Activated naive CD8-positive, alpha-beta T cell treated with anti-CD3 and anti-CD28 coated beads, Interleukin-2, amount 10 ng/mL, durations not matched to agents 7 days and 5 days (primary cell): ENCODE measurements around the gene MAP3K12. TPM values are rescaled to one million over a fixed set of nuclear protein-coding genes. Genes with fewer than 3 reads are reported as not detected.

Source experiments
- ATAC-seq: fragments of 150-1000 bp; cut with Tn5 transposase; one replicate; pipeline ENCODE4 v1.10.0; 2021; ENCODE audit warnings: low read depth, moderate library complexity
- POLR2A ChIA-PET: fragments of 350-600 bp; sonication (Branson Sonifier 250); formaldehyde crosslinking; loops from one replicate; lab custom pipeline; 2021; ENCODE audit warnings: antibody characterized with exemption; lab: Charles Lee
- DNase-seq: peaks from one replicate; pipeline ENCODE4 v3.0.0; 2021
- H3K27ac Mint-ChIP-seq: one replicate; pipeline ENCODE4 v1.8.0; 2022; ENCODE audit warnings: mild to moderate bottlenecking, mixed read lengths
- H3K27me3 Mint-ChIP-seq: one replicate; pipeline ENCODE4 v1.8.0; 2022; ENCODE audit warnings: mild to moderate bottlenecking, moderate library complexity, mixed read lengths
- H3K36me3 Mint-ChIP-seq: one replicate; pipeline ENCODE4 v1.8.0; 2021; ENCODE audit warnings: mild to moderate bottlenecking, mixed read lengths
- H3K4me1 Mint-ChIP-seq: one replicate; pipeline ENCODE4 v1.8.0; 2021; ENCODE audit warnings: mixed read lengths
- H3K4me3 Mint-ChIP-seq: one replicate; pipeline ENCODE4 v1.8.0; 2022; ENCODE audit warnings: mild to moderate bottlenecking, moderate library complexity, mixed read lengths
- H3K9me3 Mint-ChIP-seq: one replicate; pipeline ENCODE4 v1.8.0; 2021; ENCODE audit warnings: mixed read lengths
- total RNA-seq, 2 experiments: library from RNA; stranded (reverse); gene quantifications; one replicate each; pipeline ENCODE4 v1.2.3, GENCODE V29; 2021

MAP3K12 gene
- total RNA-seq, 2 experiments from 2014 or later, result 24.6 to 30.0 TPM

- H3K36me3 Mint-ChIP-seq, result peaks cover 40% of the 10 kb centered on the region
- no peaks in the 10 kb centered on the region for H3K27me3 Mint-ChIP-seq
- peaks cover 16% of the 10 kb centered on the region for H3K4me1 Mint-ChIP-seq
- H3K27ac Mint-ChIP-seq, result no peak overlapping the region
- ATAC-seq, result no peak
- H3K9me3 Mint-ChIP-seq, result no peaks in the 10 kb centered on the region
- POLR2A ChIA-PET, result interaction anchor here (0.6 to 1.1 kb wide), 3 partner anchors 11 to 43 kb away, joined by 3 read pairs; no protein-coding TSS in a partner anchor
- H3K4me3 Mint-ChIP-seq, result no peak overlapping the region
- no peak for DNase-seq
Measured at GRCh38 chr12:53465679-53466078, 33.6 kb downstream of the MAP3K12 start.

GRCh38 chr12:53464685-53465418, 34.4 kb downstream of the MAP3K12 start:
- POLR2A ChIA-PET, result interaction anchor here (0.6 to 1.6 kb wide), 4 partner anchors 9 to 174 kb away, joined by 3 to 4 read pairs (median 3); no protein-coding TSS in a partner anchor
- no peak overlapping the region for H3K4me3 Mint-ChIP-seq
- peaks cover 45% of the 10 kb centered on the region for H3K36me3 Mint-ChIP-seq
- no peaks in the 10 kb centered on the region for H3K27me3 Mint-ChIP-seq
- H3K4me1 Mint-ChIP-seq, result peaks cover 21% of the 10 kb centered on the region
- H3K9me3 Mint-ChIP-seq, result no peaks in the 10 kb centered on the region
- peak overlapping the region; percentile 11 for H3K27ac Mint-ChIP-seq
- no peak for ATAC-seq
- DNase-seq, result no peak

GRCh38 chr12:53463802-53464560, 35.3 kb downstream of the MAP3K12 start:
- no peak overlapping the region for H3K4me3 Mint-ChIP-seq
- no peaks in the 10 kb centered on the region for H3K9me3 Mint-ChIP-seq
- no peaks in the 10 kb centered on the region for H3K27me3 Mint-ChIP-seq
- ATAC-seq (no peak), DNase-seq (no peak)
- H3K36me3 Mint-ChIP-seq, result peaks cover 50% of the 10 kb centered on the region
- no peak overlapping the region for H3K27ac Mint-ChIP-seq
- POLR2A ChIA-PET, result interaction anchor here (0.9 to 1.6 kb wide), 2 partner anchors 10 to 173 kb away, joined by 3 to 4 read pairs; no protein-coding TSS in a partner anchor
- H3K4me1 Mint-ChIP-seq, result peaks cover 23% of the 10 kb centered on the region

- Mint-ChIP-seq H3K9me3 (no peaks in the 10 kb centered on the region), H3K36me3 (peaks cover 47% of the 10 kb centered on the region), H3K27me3 (no peaks in the 10 kb centered on the region), H3K4me1 (peaks cover 23% of the 10 kb centered on the region), H3K27ac (no peak overlapping the region), H3K4me3 (no peak overlapping the region)
- no peak for DNase-seq
- no peak for ATAC-seq
- POLR2A ChIA-PET, result interaction anchor here (1.6 kb wide), 1 partner anchor 11 kb away, joined by 4 read pairs; no protein-coding TSS in a partner anchor
Measured at GRCh38 chr12:53462935-53463334, 36.3 kb downstream of the MAP3K12 start.

GRCh38 chr12:53461591-53461990, 37.7 kb downstream of the MAP3K12 start:
- H3K4me3 Mint-ChIP-seq, result no peak overlapping the region
- DNase-seq, result no peak
- H3K4me1 Mint-ChIP-seq, result peaks cover 21% of the 10 kb centered on the region
- H3K36me3 Mint-ChIP-seq, result peaks cover 46% of the 10 kb centered on the region
- H3K27ac Mint-ChIP-seq, result no peak overlapping the region
- no peaks in the 10 kb centered on the region for H3K9me3 Mint-ChIP-seq
- H3K27me3 Mint-ChIP-seq, result no peaks in the 10 kb centered on the region
- POLR2A ChIA-PET, result interaction anchor here (1.3 kb wide), 1 partner anchor 9 kb away, joined by 3 read pairs; no protein-coding TSS in a partner anchor
- ATAC-seq, result no peak

- Mint-ChIP-seq H3K27me3 (no peaks in the 10 kb centered on the region), H3K4me1 (peaks cover 21% of the 10 kb centered on the region), H3K4me3 (no peak overlapping the region), H3K36me3 (peaks cover 45% of the 10 kb centered on the region), H3K27ac (peak overlapping the region; percentile 57), H3K9me3 (no peaks in the 10 kb centered on the region)
- no peak for DNase-seq
- POLR2A ChIA-PET, result interaction anchor here (1.3 kb wide), 1 partner anchor 8 kb away, joined by 3 read pairs; no protein-coding TSS in a partner anchor
- ATAC-seq, result no peak
Measured at GRCh38 chr12:53461059-53461458, 38.2 kb downstream of the MAP3K12 start.

GRCh38 chr12:53459097-53459496, 40.2 kb downstream of the MAP3K12 start:
- no peak for ATAC-seq
- Mint-ChIP-seq H3K27me3 (no peaks in the 10 kb centered on the region), H3K9me3 (no peaks in the 10 kb centered on the region), H3K4me3 (no peak overlapping the region), H3K36me3 (peaks cover 52% of the 10 kb centered on the region), H3K4me1 (peaks cover 25% of the 10 kb centered on the region), H3K27ac (no peak overlapping the region)
- POLR2A ChIA-PET, result interaction anchor here (0.6 kb wide), 1 partner anchor 9 kb away, joined by 5 read pairs; no protein-coding TSS in a partner anchor
- DNase-seq, result no peak

- no peaks in the 10 kb centered on the region for H3K9me3 Mint-ChIP-seq
- peaks cover 48% of the 10 kb centered on the region for H3K36me3 Mint-ChIP-seq
- no peak overlapping the region for H3K4me3 Mint-ChIP-seq
- DNase-seq (no peak), ATAC-seq (no peak)
- H3K27ac Mint-ChIP-seq, result no peak overlapping the region
- H3K27me3 Mint-ChIP-seq, result no peaks in the 10 kb centered on the region
- POLR2A ChIA-PET, result no interaction called here
- H3K4me1 Mint-ChIP-seq, result peaks cover 29% of the 10 kb centered on the region
Measured at GRCh38 chr12:53456654-53457366, 42.4 kb downstream of the MAP3K12 start.

- Mint-ChIP-seq H3K27ac (peak overlapping the region; percentile 3), H3K27me3 (no peaks in the 10 kb centered on the region), H3K36me3 (peaks cover 33% of the 10 kb centered on the region), H3K4me3 (no peak overlapping the region), H3K4me1 (peaks cover 24% of the 10 kb centered on the region), H3K9me3 (no peaks in the 10 kb centered on the region)
- ATAC-seq (no peak), DNase-seq (no peak)
- POLR2A ChIA-PET, result interaction anchor here (1.0 kb wide), 1 partner anchor 13 kb away, joined by 3 read pairs; the partner anchor contains the start of gene PRR13
Measured at GRCh38 chr12:53454707-53455106, 44.6 kb downstream of the MAP3K12 start.

- Mint-ChIP-seq H3K36me3 (peaks cover 30% of the 10 kb centered on the region), H3K4me1 (peaks cover 23% of the 10 kb centered on the region), H3K4me3 (peak overlapping the region; percentile 97), H3K27me3 (no peaks in the 10 kb centered on the region), H3K9me3 (no peaks in the 10 kb centered on the region), H3K27ac (peak overlapping the region; percentile 100)
- DNase-seq, result no peak
- ATAC-seq, result no peak
- POLR2A ChIA-PET, result interaction anchor here (0.6 to 1.0 kb wide), 2 partner anchors 13 to 72 kb away, joined by 3 read pairs; partner anchors contain the start of gene PRR13
Measured at GRCh38 chr12:53453953-53454640, 45.2 kb downstream of the MAP3K12 start.

- POLR2A ChIA-PET, result interaction anchor here (0.7 to 1.2 kb wide), 6 partner anchors 9 to 500 kb away, joined by 3 to 4 read pairs (median 4); partner anchors contain the start of genes ESPL1 and TARBP2
- peak overlapping the region; percentile 100 for H3K27ac Mint-ChIP-seq
- no peaks in the 10 kb centered on the region for H3K27me3 Mint-ChIP-seq
- peak; percentile 86 for DNase-seq
- H3K36me3 Mint-ChIP-seq, result peaks cover 37% of the 10 kb centered on the region
- H3K4me1 Mint-ChIP-seq, result peaks cover 26% of the 10 kb centered on the region
- ATAC-seq, result peak; percentile 12
- H3K4me3 Mint-ChIP-seq, result peak overlapping the region; percentile 97
- H3K9me3 Mint-ChIP-seq, result no peaks in the 10 kb centered on the region
Measured at GRCh38 chr12:53452159-53453077, 46.8 kb downstream of the MAP3K12 start.
